K562 (cell line): Measurements from ENCODE around the gene PA2G4. TPM values are rescaled to one million over a fixed set of nuclear protein-coding genes. Genes with fewer than 3 reads are reported as not detected.
A peak's percentile ranks its signal among the peaks of the same experiment; 100 is the strongest.

Experiments
- CBFA2T3 ChIP-seq: fragments of 450-650 bp; IDR thresholded peaks from 2 replicates; pipeline ENCODE4 v1.6.1; 2017
- DIDO1 ChIP-seq: fragments of 450-650 bp; IDR thresholded peaks from 2 replicates; pipeline ENCODE4 v1.6.1; 2016; ENCODE audit warnings: low read depth, missing biosample characterization, missing genetic modification characterization
- E2F8 ChIP-seq: fragments of 450-650 bp; IDR thresholded peaks from 2 replicates; pipeline ENCODE4 v1.7.1; 2018; ENCODE audit warnings: mild to moderate bottlenecking, low read depth; ENCODE audit not compliant: partially characterized antibody
- EP400 ChIP-seq: fragments of 450-650 bp; IDR thresholded peaks from 2 replicates; pipeline ENCODE4 v1.6.1; 2017; ENCODE audit warnings: antibody characterized with exemption, mild to moderate bottlenecking, moderate library complexity
- HMBOX1 ChIP-seq: sonication (generic); IDR thresholded peaks from 2 replicates; pipeline ENCODE4 v1.6.1; 2016
- KDM5B ChIP-seq: fragments of 200-600 bp; sonication (generic); IDR thresholded peaks from 2 replicates; pipeline ENCODE4 v1.6.1; 2012; ENCODE audit warnings: low read depth, mild to moderate bottlenecking, moderate library complexity, low read length, control low read depth, inconsistent platforms; ENCODE audit not compliant: insufficient replicate concordance
- MGA ChIP-seq: fragments of 450-650 bp; IDR thresholded peaks from 2 replicates; pipeline ENCODE4 v1.6.1; 2016; ENCODE audit warnings: mild to moderate bottlenecking, moderate library complexity
- RBM14 ChIP-seq: fragments of 200-400 bp; formaldehyde crosslinking; IDR thresholded peaks from 2 replicates; pipeline ENCODE4 v1.6.1; 2018; ENCODE audit warnings: low read depth, mild to moderate bottlenecking, low read length, moderate library complexity, borderline replicate concordance; ENCODE audit not compliant: insufficient read depth
- TAF1 ChIP-seq: IDR thresholded peaks from 2 replicates; pipeline ENCODE4 v1.6.1; 2011; ENCODE audit warnings: mild to moderate bottlenecking, low read length, moderate library complexity; ENCODE audit not compliant: insufficient read depth, control insufficient read depth, severe bottlenecking; ENCODE audit errors: extremely low read depth
- TSC22D4 ChIP-seq: fragments of 450-650 bp; IDR thresholded peaks from 2 replicates; pipeline ENCODE4 v1.6.1; 2016; ENCODE audit warnings: missing genetic modification characterization, missing biosample characterization, control low read depth
- YBX1 ChIP-seq: fragments of 450-650 bp; IDR thresholded peaks from 2 replicates; pipeline ENCODE4 v1.7.1; 2016; ENCODE audit warnings: mild to moderate bottlenecking
- polyA plus RNA-seq, 8 experiments: library from polyadenylated mRNA; depleted of rRNA in 4 of 8; stranded (reverse) in 5 of 8; unstranded in 3 of 8; fragments of >200 nt; fragmentation: Nextera tagmentation in 2 of 8; fragmentation: Illumina TruSeq in 1 of 8; extraction: Ambion mirVana in 2 of 8; extraction: Trizol in 1 of 8; gene quantifications; 2 replicates each; pipeline versions ENCODE4 v1.2.1 to v1.2.3, GENCODE V29; 2011 to 2014; ENCODE audit warnings: inconsistent platforms in 1 of 8, missing spikeins in 1 of 8
- total RNA-seq, 7 experiments: library from RNA; depleted of rRNA in 6 of 7; stranded (reverse); fragments of >200 nt in 6 of 7; fragmentation: Illumina TruSeq in 2 of 7; extraction: Trizol in 2 of 7; gene quantifications; 2 replicates each; pipeline versions ENCODE4 v1.2.1 to v1.2.3, GENCODE V29; 2011 to 2021; ENCODE audit warnings: low replicate concordance in 1 of 7

PA2G4 gene
- total and polyA plus RNA-seq, 9 of the 15 experiments (the other 6 are each of a cell fraction or from before 2014, with no cell fraction given), result 230 to 925 (median 638) TPM

- TF ChIP-seq MGA, result no peak; the same call in 1 of the 2 replicates
- TF ChIP-seq TSC22D4 (tag), result no peak
- no peak for TF ChIP-seq DIDO1 (tag)
- TF ChIP-seq CBFA2T3, result peak; percentile 33
- TF ChIP-seq KDM5B, result peak; percentile 68
- no peak for TF ChIP-seq RBM14
- TF ChIP-seq EP400, result peak; percentile 68
- no peak for TF ChIP-seq HMBOX1
- TF ChIP-seq YBX1, result no peak
- peak; percentile 77 for TF ChIP-seq TAF1
- peak; percentile 38 for TF ChIP-seq E2F8
Measured at GRCh38 chr12:56129206-56129941, 25.0 kb downstream of the PA2G4 start (continued).
